SK-N-SH (cell line): ENCODE measurements around the gene GAB4.

Experiments used
- CTCF ChIP-seq: fragments of 200-600 bp; sonication (generic); IDR thresholded peaks from 2 replicates; pipeline ENCODE4 v1.6.1; 2017; ENCODE audit warnings: antibody characterized with exemption, mild to moderate bottlenecking, moderate library complexity
- EP300 ChIP-seq, 2 experiments: IDR thresholded peaks; 2 replicates each; pipeline versions ENCODE4 v1.4.0 to v1.6.1; 2012; ENCODE audit warnings: borderline replicate concordance in 1 of 2, low read depth in 1 of 2, low read length in 1 of 2
- IRF3 ChIP-seq: fragments of 150-350 bp; IDR thresholded peaks from 2 replicates; pipeline ENCODE4 v1.6.1; 2016; ENCODE audit warnings: mild to moderate bottlenecking, low read depth, low read length
- JUND ChIP-seq: IDR thresholded peaks from 2 replicates; pipeline ENCODE4 v1.4.0; 2012
- POLR2AphosphoS5 ChIP-seq: IDR thresholded peaks from 2 replicates; pipeline ENCODE4 v1.6.1; 2012; ENCODE audit warnings: low read depth, low read length

- TF ChIP-seq CTCF: no peak
- TF ChIP-seq IRF3: no peak
- no peak for TF ChIP-seq EP300 (IDR thresholded peaks at IDR 0.05; ENCODE audit: borderline replicate concordance in 1 of 2, low read depth in 1 of 2, low read length in 1 of 2)
- TF ChIP-seq JUND: no peak
- TF ChIP-seq POLR2AphosphoS5: no peak
Observed at GRCh38 chr22:16965560-16965959, 42.5 kb downstream of the GAB4 start.
